ENCODE measurements around the gene UBXN2A. TPM values are rescaled to one million over a fixed set of nuclear protein-coding genes. Genes with fewer than 3 reads are reported as not detected.

The UBXN2A gene
- total RNA-seq, 1 experiment from 2014 or later = 12.0 TPM

Small RNA genes lying within 50 kb of the gene (small RNA-seq; reads per million reads assigned to genes)
- gene RN7SL610P (not detected), gene RNU6-370P (not detected)

Other genes with a start within 250 kb of the UBXN2A start
- gene ATAD2B, start 13.3 kb upstream of the UBXN2A start, total RNA-seq (2014; rRNA removed; shearing (Covaris generic); ENCODE audit: low replicate concordance) = 17.1 and 34.5 TPM in 2 replicates
- not detected in 2 replicates for gene MFSD2B, start 69.6 kb downstream of the UBXN2A start, total RNA-seq (2014; rRNA removed; shearing (Covaris generic); ENCODE audit: low replicate concordance)
- 8.8 and 24.3 TPM in 2 replicates for gene WDCP, start 106.9 kb downstream of the UBXN2A start, total RNA-seq (2014; rRNA removed; shearing (Covaris generic); ENCODE audit: low replicate concordance)
- 0.71 and 3.6 TPM in 2 replicates for gene FKBP1B, start 109.3 kb downstream of the UBXN2A start, total RNA-seq (2014; rRNA removed; shearing (Covaris generic); ENCODE audit: low replicate concordance)
- gene SF3B6, start 135.9 kb downstream of the UBXN2A start, total RNA-seq (2014; rRNA removed; shearing (Covaris generic); ENCODE audit: low replicate concordance) = 181 and 285 TPM in 2 replicates
- 3.4 and 13.5 TPM in 2 replicates for gene TP53I3, start 144.4 kb downstream of the UBXN2A start, total RNA-seq (2014; rRNA removed; shearing (Covaris generic); ENCODE audit: low replicate concordance)
- 2.1 TPM in 1 of 2 replicates, not detected in the other for gene PFN4, start 182.9 kb downstream of the UBXN2A start, total RNA-seq (2014; rRNA removed; shearing (Covaris generic); ENCODE audit: low replicate concordance)
- 6.4 and 16.8 TPM in 2 replicates for gene FAM228B, start 183.0 kb downstream of the UBXN2A start, total RNA-seq (2014; rRNA removed; shearing (Covaris generic); ENCODE audit: low replicate concordance)
- gene FAM228A, start 234.6 kb downstream of the UBXN2A start, total RNA-seq (2014; rRNA removed; shearing (Covaris generic); ENCODE audit: low replicate concordance) = 0.25 TPM in 1 of 2 replicates, not detected in the other